GM19099 (cell line): ENCODE measurements around the gene HRH3.

Experiments used
- POLR2A ChIP-seq: IDR thresholded peaks from 3 replicates; pipeline ENCODE4 v1.6.1; 2011; ENCODE audit warnings: low read depth; ENCODE audit not compliant: insufficient read length; ENCODE audit errors: extremely low read depth

HRH3 gene

DNA sequence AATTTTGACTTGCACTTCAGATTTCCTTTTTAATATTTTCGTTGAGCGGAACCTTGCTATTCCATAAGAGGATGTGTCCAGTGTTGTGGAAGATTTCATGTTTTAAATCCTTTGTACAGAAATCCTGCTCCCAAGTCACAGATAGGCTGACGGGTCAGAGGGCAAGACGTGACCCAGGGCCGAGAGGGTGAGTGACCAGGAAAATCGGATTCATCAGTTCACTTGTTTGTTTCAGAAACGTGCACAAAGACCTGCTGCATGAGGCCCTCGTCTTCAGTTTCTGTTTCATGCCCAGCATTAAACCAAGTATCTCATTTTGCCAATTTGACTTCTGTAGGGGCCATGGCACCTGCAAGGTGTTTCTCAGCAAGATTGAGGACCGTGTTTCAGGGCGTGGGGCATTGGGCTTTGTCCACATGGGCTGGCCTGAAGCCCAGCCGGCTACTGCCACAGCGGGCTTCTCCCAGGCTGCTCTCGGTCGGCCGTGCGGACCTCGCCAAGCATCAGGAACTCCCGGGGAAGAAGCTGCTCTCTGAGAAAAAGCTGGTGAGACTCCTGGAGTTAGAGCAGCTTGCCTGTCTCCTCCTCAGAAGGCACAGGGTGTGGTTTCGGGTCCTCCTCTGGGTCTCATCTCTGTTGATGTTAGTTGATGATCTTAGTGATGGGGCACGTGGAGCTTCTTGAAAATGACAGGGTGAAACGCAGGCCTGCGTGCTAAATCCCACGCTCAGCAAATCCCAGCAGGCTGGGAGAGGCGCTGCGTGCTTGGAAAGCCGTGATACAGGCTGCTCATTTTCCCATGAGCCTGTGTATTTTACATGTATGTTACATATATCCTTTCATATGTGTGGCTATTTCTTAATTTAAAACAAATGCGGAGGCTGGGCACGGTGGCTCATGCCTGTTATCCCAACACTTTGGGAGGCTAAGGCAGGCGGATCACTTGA, 26.7 kb downstream of the HRH3 start:
- TF ChIP-seq POLR2A, result no peak

DNA sequence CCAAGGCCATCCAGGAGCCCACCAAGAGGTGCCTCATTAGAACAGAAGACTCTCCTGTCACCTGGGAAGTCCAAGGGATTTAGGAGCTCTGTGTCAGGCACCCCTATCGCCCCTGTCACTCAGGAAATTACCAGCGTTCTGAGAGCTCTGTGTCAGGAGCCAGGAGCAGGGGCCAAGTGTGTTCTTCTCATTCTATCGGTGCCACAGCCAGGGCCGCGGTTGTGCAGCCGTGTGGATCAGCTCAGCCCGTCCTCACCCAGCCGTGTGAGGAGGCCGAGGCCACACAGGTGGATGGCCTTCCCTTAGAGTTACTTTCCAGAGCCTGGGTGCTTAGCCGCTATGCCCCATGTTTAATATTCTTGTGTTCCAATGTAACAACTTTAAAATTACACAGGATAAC, 27.4 kb downstream of the HRH3 start:
- TF ChIP-seq POLR2A, result no peak

DNA sequence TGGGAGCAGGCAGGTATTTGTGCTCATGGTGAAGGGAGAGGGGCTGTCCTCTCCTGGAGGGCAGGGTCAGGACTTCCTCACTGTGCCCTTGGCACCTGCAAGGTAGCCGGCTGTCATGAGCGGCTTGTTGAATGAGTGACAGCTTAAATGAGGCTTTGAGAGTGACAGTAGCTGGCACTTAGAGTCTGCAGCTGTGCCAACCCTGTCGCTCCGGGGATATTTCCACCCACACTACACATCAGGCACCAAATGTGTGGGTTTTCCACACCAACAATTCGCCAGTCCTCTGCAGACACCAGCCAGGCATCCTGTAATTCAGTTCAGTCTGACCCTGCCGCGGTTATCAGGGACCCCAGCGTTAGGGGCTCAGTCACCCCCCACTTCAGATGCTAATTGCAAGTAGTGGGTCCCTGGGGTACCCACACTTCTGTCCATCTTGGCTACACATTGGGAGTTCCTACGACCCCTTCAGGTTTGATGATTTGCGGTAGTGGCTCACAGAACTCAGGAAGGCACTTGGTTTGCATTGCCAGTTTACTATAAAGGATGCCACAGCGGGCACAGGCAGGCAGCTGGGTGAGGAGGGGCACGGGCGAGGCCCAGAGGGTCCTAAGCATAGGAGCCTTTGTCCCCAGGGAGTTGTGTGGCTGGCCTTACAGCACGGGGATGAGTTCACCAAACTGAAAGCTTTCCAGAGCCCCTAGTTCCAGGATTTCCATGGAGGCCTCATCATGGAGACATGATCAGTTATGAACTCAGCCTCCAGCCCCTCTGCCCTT, 28.1 kb downstream of the HRH3 start:
- TF ChIP-seq POLR2A, result no peak

DNA sequence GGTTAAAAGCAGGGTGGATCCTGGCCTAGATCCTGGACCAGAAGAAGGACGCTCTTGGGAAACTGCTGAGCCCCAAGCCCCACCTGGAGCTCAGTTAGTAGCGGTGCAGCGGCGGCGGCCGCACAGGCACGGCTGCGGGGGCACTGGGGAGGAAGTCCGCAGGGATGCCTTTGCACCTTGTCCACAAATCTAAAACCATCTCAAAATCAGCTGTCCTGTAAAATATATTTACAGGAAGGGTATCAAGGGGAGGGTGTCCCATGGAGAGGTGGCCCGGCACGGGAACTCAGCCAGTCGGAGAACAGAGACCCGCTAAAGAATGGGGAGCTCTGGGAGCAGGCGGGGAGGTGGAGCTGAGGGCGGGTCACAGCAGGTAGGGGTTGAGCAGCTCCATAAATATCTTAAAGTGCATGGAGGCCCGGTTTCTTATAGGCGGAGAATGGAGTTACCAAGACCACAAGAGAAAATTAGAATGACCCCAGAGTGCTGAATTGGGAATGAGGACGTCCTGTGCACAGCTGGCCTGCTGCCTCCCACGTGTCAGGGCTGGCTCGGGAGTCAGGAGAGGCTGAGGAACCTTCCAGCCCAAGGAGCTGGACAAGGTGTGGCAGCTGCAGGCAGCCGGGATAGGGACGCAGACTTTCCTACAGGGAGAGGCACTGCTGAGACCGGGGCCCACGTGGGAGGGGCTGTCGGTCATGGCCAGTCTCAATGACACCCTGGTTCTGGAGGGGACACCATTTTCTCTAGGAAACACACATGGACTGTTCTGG, 29.3 kb downstream of the HRH3 start:
- no peak for TF ChIP-seq POLR2A

DNA sequence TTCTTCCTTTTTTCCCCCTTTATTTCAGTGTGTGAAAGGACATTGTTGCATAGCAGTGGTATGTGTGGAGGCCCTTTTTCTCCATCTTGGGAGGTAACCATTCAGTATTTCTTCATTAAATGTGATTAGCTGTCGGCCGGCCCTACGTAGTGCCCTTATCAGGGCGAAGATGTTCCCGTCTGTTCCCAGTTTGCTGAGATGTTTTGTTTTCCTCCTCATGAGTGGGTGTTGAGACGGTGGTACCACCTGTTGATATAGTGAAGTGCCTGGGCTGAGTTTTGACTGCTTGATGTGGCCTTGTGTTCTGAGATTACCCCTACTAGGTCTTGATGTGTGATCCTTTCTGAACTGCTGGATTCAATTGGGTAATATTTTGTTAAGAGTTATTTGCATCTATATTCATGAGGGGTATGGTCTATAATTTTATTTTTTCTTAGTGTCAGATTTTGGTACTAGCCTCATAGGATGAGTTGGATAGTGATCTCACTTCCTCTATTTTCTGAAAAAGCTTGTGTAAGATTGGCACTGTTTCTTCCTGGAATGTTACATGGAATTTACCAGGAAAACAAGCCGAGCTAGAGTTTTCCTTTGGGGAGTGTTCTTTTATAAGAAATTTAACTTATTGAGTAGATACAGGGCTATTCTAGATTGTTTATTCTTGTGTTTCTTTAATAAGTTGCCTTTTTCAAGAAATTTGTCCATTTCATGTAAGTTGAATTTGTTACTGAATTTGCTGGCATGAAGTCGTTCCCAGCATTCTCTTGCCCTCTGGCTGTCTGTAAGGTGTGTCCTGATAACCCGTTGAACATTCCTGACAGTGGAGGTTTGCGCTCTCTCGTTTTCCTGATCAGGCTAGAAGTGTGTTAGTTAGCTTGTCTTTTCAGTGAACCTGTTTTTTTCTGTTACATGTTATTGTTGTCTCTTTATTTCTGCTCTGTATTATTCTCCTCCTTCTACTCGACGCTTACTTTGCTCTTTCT, 32.9 kb downstream of the HRH3 start:
- TF ChIP-seq POLR2A, result no peak

DNA sequence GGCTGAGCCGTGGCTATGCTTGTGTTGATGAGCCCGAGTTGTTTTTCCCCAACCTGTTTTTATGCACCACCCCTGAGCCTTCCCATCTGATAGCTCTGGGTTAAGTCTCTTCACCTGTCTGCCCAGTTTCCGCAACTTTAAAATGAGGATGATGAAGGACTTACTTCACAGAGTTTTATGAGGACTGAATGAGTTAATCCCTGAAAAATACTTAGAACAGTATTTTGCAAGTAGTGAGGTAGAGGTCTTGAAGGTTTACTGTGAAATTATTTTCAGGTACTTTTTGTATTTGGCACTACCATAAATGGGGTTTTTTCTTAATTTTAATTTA, 34.0 kb downstream of the HRH3 start:
- no peak for TF ChIP-seq POLR2A

DNA sequence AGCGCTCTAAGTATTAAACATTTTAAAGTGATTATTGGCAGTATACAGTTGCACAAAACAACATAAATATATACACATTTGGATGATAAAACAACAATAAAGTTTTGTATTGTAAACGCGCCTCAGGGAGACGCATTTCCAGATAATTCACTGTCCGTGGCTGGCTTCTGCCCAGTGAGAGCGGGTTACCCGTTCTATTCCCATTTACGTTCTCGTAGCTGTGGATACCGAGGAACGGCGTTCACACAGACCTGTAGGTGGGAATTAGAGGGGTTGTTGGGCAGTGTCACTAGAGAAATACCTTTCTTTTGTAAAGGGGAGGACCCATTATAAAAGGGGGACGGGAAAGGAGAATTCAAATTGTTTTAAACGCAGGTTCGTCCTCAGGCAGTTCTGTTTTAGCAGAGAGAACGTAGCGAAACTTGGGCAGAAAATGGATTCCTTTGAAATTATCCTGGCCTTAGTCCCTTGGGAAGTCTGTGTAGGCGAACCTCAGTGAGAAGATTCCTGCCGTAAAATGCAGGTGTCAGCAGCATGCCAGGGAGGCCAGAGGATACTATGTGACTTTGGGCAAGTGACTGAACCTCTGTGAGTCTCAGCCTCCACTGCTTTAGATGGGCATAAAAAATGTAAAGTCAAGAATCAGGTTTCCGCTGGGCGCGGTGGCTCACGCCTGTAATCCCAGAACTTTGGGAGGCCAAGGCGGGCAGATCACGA, 36.5 kb downstream of the HRH3 start:
- no peak for TF ChIP-seq POLR2A

DNA sequence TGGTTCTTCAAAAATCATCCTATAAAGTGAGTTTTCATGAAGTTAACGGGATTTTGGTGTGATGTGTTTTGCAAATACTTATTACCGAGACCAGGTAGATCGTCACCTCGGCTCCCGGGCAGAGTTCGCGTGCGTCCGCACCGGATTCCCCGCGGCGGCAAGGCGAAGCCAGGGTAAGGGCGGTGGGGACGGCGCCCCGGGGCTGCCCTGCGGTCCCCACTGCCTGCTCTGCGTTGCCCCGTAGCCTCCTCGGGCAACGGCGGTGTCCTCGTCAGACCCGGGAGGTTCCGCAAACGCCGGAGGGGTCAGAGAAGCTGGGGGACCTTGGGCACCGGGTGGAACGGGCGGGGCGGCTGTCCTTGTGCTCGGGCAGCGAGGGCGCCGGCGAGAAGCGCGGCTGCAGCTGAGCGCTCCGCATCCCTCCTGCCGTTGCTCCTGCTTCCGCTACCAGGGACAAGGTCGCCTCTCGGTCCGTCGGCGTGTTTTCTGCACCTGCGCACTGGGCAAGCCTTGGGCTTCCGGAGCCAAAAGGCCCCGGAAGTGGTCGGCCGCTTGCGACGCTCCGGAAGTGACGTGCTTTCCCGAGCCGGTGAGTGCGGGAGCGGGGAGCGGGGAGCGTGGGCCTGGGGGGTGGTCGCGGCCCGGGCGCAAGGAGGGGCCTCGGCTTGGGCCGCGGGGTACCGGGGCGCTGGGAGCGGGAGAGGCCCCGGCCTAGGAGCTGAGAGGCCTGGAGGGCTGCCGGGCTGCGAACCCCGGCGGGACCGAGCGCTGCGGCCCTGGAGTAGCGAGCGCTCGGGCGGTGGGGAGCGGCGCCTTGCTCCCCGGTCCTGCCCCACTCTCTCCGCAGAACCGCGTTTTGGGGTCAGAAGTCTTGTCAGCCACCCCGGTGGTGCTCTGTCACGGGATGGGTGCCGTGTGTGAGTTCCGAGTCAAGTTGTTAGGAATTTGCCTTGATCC, 37.3 kb downstream of the HRH3 start, which contains the start of gene MTG2:
Gene MTG2 (plus strand): TSS at position 560 of the 957 bp plus-strand sequence. CDS start 10,393 bp downstream, outside the sequence.
- peak; percentile 99 for TF ChIP-seq POLR2A

DNA sequence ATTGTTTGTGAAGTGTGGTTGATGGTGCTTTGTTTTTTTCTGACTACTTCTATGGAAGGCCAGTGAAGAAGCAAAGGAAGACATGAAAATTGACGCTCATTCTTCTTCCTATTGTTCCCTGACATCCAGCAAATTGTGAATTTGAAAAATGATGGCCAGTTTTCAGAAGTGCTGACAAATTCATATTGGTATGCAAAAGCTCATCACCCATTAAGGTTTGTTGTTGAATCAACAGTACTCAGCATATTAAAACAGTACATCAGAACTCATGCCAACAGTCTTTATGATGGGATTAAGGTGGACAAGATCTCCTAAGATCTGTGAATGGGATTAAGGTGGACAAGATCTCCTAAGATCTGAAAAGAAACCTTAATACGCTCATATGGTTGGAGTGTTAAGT, 38.3 kb downstream of the HRH3 start:
- no peak for TF ChIP-seq POLR2A

DNA sequence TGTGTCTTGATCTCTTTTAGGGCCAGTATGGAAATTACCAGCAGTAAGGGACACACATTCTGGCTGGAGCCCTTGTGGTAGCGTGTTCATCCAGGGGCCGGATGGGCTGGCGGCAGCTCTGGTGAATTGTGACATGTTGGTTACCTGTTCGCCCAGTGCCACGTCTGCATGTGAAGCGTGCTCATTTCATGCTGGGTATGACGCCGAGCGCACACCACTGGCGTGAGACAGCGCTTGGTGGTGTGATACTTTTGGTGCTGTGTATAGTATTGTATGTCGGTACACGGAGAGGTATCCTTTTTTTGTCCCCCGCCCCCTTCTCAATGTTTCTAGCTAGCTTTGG, 40.9 kb downstream of the HRH3 start:
- TF ChIP-seq POLR2A, result no peak

DNA sequence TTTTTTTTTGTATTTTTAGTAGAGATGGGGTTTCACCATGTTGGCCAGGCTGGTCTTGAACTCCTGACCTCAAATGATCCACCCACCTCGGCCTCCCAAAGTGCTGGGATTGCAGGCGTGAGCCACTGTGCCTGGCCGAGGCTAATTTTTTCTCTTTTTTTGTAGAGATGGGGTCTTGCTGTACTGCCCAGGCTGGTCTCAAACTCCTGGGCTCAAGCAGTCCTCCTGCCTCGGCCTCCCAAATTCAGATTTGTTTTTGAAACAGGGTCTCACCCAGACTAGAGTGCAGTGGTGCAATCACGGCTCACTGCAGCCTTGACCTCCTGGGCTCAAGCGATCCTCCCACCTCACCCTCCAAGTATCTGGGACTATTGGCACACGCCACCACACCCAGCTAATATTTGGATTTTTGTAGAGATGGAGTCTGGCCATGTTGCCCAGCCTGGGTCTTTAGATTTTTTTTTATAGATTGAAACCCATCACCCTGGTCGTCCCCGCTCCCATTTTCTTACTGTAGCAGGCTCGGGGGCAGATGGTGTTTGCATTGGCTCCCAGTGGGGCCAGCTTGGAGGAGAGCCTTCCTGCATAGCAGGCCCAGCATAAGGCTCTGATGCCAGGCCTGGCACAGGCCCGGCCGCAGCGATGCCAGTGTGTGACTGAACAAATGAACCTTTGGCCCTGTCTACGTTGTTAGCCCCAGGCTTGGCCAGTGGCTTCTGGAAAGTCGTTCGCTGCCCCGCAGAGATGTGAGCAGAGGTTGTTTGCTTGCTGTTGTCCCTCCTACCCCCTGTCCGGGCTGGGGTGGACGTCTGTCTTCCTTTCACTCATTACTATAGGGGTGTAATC, 41.5 kb downstream of the HRH3 start:
- TF ChIP-seq POLR2A, result no peak

DNA sequence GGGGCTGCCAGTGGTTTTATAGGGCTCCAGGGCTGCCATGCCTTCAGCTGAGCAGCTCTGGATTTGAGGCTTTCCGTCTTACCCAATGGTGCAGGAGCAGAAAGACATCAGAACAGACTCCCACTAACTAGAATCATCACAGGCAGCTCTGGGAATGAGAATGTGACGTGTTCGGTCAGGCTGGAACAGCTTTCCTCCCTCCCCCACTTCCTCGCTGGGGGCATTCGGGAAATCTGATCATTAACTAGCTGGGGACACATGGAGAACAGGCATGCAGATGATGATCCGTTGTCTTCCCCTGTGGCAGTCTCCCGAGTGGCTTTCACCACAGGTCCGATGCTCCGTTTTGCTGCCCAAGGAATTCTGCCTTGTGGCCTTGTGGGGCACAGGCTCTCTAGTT, 42.8 kb downstream of the HRH3 start:
- no peak for TF ChIP-seq POLR2A
